GM12878 (cell line): Measurements from ENCODE around the gene NMUR1. TPM values are rescaled to one million over a fixed set of nuclear protein-coding genes. Genes with fewer than 3 reads are reported as not detected.

Experiments
- ATAC-seq: fragments of 200-7000 bp; cut with Tn5 transposase; 3 replicates; pipeline ENCODE4 v1.9.1; 2020; ENCODE audit warnings: mild to moderate bottlenecking, moderate library complexity
- BruUV-seq: library from RNA; stranded (reverse); fragments of 400-500 nt; replicated peaks from 2 replicates; lab custom pipeline; 2021; lab: Mats Ljungman, UMichigan
- CTCF ChIA-PET: fragments of 300-600 bp; sonication (Branson Sonifier 250); formaldehyde crosslinking; extraction: SDS; loops from one replicate; lab custom pipeline; 2021; ENCODE audit warnings: inconsistent platforms; lab: Yijun Ruan, JAX
- POLR2A ChIA-PET: fragments of 350-600 bp; formaldehyde crosslinking; extraction: SDS; loops from one replicate; lab custom pipeline; 2021; ENCODE audit warnings: inconsistent platforms; lab: Charles Lee
- RAD21 ChIA-PET: fragments of 300-600 bp; sonication (Branson Sonifier 250); formaldehyde crosslinking; loops from one replicate; lab custom pipeline; 2023; ENCODE audit warnings: antibody characterized with exemption; ENCODE audit not compliant: unreplicated experiment; lab: Charles Lee
- SMC1A ChIA-PET: fragments of 300-600 bp; sonication (Branson Sonifier 250); formaldehyde crosslinking; loops from one replicate; lab custom pipeline; 2023; ENCODE audit not compliant: unreplicated experiment, uncharacterized antibody; lab: Charles Lee
- DNase-seq: peaks from one replicate; pipeline ENCODE4 v3.0.0-alpha.2; 2011; ENCODE audit warnings: low read depth, low spot score
- FAIRE-seq: peaks from 3 replicates; lab custom pipeline; 2011; peaks lifted over from hg19 to GRCh38; lab: Jason Lieb, UNC
- H2AFZ ChIP-seq: 2 replicates; pipeline ENCODE4 v1.6.0; 2011; ENCODE audit warnings: low read depth, low read length, control low read depth; ENCODE audit not compliant: control insufficient read depth
- H3K27ac ChIP-seq: 2 replicates; pipeline ENCODE4 v1.5.1; 2011; ENCODE audit warnings: control low read depth; ENCODE audit not compliant: control insufficient read depth, insufficient read depth
- H3K27me3 ChIP-seq, 2 experiments: replicated peaks in 1 of 2; 2 replicates each; pipeline versions ENCODE4 v1.6.0 to v1.6.1; 2011; ENCODE audit warnings: low read length in 1 of 2; ENCODE audit not compliant: control insufficient read depth in 2 of 2, insufficient read depth in 2 of 2
- H3K36me3 ChIP-seq, 2 experiments: 2 replicates each; pipeline ENCODE4 v1.5.1; 2011; ENCODE audit warnings: low read length in 1 of 2; ENCODE audit not compliant: control insufficient read depth in 2 of 2, insufficient read depth in 2 of 2
- H3K4me1 ChIP-seq: 2 replicates; pipeline ENCODE4 v1.6.1; 2011; ENCODE audit warnings: mild to moderate bottlenecking, low read length, moderate library complexity, mixed read lengths; ENCODE audit not compliant: control insufficient read depth, insufficient read depth
- H3K4me2 ChIP-seq: 2 replicates; pipeline ENCODE4 v1.6.0; 2011; ENCODE audit warnings: control low read depth; ENCODE audit not compliant: control insufficient read depth, insufficient read depth
- H3K4me3 ChIP-seq: fragments of 200-600 bp; sonication (generic); 2 replicates; pipeline ENCODE4 v1.5.1; 2016
- H3K79me2 ChIP-seq: 2 replicates; pipeline ENCODE4 v1.6.0; 2011; ENCODE audit warnings: low read length; ENCODE audit not compliant: control insufficient read depth, insufficient read depth
- H3K9ac ChIP-seq: 2 replicates; pipeline ENCODE4 v1.8.0; 2011; ENCODE audit warnings: low read length, control low read depth, mixed read lengths; ENCODE audit not compliant: control insufficient read depth, insufficient read depth
- H3K9me3 ChIP-seq: replicated peaks from 3 replicates; pipeline ENCODE4 v1.5.1; 2011; ENCODE audit warnings: mild to moderate bottlenecking, low read length; ENCODE audit not compliant: control insufficient read depth, insufficient read depth
- H4K20me1 ChIP-seq: 2 replicates; pipeline ENCODE4 v1.6.0; 2011; ENCODE audit not compliant: control insufficient read depth, insufficient read depth
- ASH2L ChIP-seq: fragments of 300-600, 200-600 bp; sonication (generic); IDR thresholded peaks from 2 replicates; pipeline ENCODE4 v1.6.1; 2017; ENCODE audit warnings: low read depth, mild to moderate bottlenecking, borderline replicate concordance
- CEBPB ChIP-seq, 2 experiments: fragments of 150-350 bp in 1 of 2; IDR thresholded peaks; 2 replicates each; pipeline ENCODE4 v1.6.1; 2012 to 2014; ENCODE audit warnings: low read depth in 2 of 2, low read length in 2 of 2, borderline replicate concordance in 1 of 2, inconsistent platforms in 1 of 2
- IKZF2 ChIP-seq, 2 experiments: fragments of 450-650 bp; IDR thresholded peaks; 2 replicates each; pipeline ENCODE4 v1.6.1; 2017; ENCODE audit warnings: mild to moderate bottlenecking in 2 of 2, moderate library complexity in 2 of 2
- MYB ChIP-seq: fragments of 150-350 bp; IDR thresholded peaks from 2 replicates; pipeline ENCODE4 v1.6.1; 2014; ENCODE audit warnings: mild to moderate bottlenecking, low read depth, low read length, borderline replicate concordance
- NFYA ChIP-seq: IDR thresholded peaks from 2 replicates; pipeline ENCODE4 v1.6.1; 2011; ENCODE audit warnings: low read depth, mild to moderate bottlenecking, low read length, improper control_type of control experiment, borderline replicate concordance
- POLR2AphosphoS5 ChIP-seq: IDR thresholded peaks from 2 replicates; pipeline ENCODE4 v1.6.1; 2011; ENCODE audit warnings: mild to moderate bottlenecking, low read length, inconsistent platforms
- POU2F2 ChIP-seq: IDR thresholded peaks from 3 replicates; pipeline ENCODE4 v1.6.1; 2011; ENCODE audit warnings: low read depth, mild to moderate bottlenecking, low read length, borderline replicate concordance
- SREBF1 ChIP-seq: IDR thresholded peaks from 2 replicates; pipeline ENCODE4 v1.6.1; 2012; ENCODE audit warnings: mild to moderate bottlenecking, low read length
- ZNF24 ChIP-seq: fragments of 450-650 bp; IDR thresholded peaks from 2 replicates; pipeline ENCODE4 v1.6.1; 2017; ENCODE audit warnings: antibody characterized with exemption, mild to moderate bottlenecking
- WGBS: methylation state at CpG from one replicate; pipeline ENCODE4 v1.1.6; 2016; ENCODE audit warnings: low lambda C conversion rate; ENCODE audit not compliant: insufficient replicate concordance, insufficient coverage; ENCODE audit errors: missing lambda C conversion rate; 5-methylcytosine and 5-hydroxymethylcytosine counted together
- in situ Hi-C: fragments of 300-500 bp; cut with MboI; formaldehyde crosslinking; loops from 9 replicates; pipeline ENCODE4 v1.14.3; 2018; ENCODE audit warnings: mixed read lengths
- intact Hi-C: fragments of 100-400 bp; cut with micrococcal nuclease; formaldehyde crosslinking; loops from one replicate; pipeline ENCODE4 v1.14.2; 2022; ENCODE audit not compliant: unreplicated experiment
- polyA plus RNA-seq, 11 experiments: library from polyadenylated mRNA; depleted of rRNA in 4 of 11; unstranded in 6 of 11; stranded (reverse) in 5 of 11; fragments of >200 nt; fragmentation: Nextera tagmentation in 4 of 11; fragmentation: Illumina TruSeq in 1 of 11; extraction: Ambion mirVana in 4 of 11; extraction: Trizol in 1 of 11; gene quantifications; 1 replicate in 1 of 11; 2 replicates in 10 of 11; pipeline versions ENCODE4 v1.2.1 to v1.2.3, GENCODE V29; 2011 to 2016; ENCODE audit warnings: inconsistent platforms in 2 of 11, missing spikeins in 2 of 11, low read depth in 1 of 11
- total RNA-seq, 4 experiments: library from RNA; depleted of rRNA in 3 of 4; stranded (reverse); fragments of >200 nt in 3 of 4; fragmentation: Illumina TruSeq in 1 of 4; extraction: Trizol in 1 of 4; gene quantifications; 2 replicates each; pipeline versions ENCODE4 v1.2.1 to v1.2.3, GENCODE V29; 2013 to 2021
- TF ChIP-seq, protein P1 (sequence below): fragments of 450-650 bp; IDR thresholded peaks from 2 replicates; pipeline ENCODE4 v1.6.1; 2017; ENCODE audit warnings: antibody characterized with exemption, mild to moderate bottlenecking, moderate library complexity
- TF ChIP-seq, protein P2 (sequence below): IDR thresholded peaks from 2 replicates; pipeline ENCODE4 v1.6.1; 2012; ENCODE audit warnings: improper control_type of control experiment, low read depth, low read length; ENCODE audit not compliant: insufficient replicate concordance
- TF ChIP-seq, protein P3 (sequence below): IDR thresholded peaks from 2 replicates; pipeline ENCODE4 v1.6.1; 2012; ENCODE audit warnings: low read depth, low read length, improper control_type of control experiment

The NMUR1 gene
- total and polyA plus RNA-seq, 10 of the 15 experiments (the other 5 are each of a cell fraction or from before 2014, with no cell fraction given) = under 0.01 to 0.08 (median 0.02) TPM; not detected in 5

DNA sequence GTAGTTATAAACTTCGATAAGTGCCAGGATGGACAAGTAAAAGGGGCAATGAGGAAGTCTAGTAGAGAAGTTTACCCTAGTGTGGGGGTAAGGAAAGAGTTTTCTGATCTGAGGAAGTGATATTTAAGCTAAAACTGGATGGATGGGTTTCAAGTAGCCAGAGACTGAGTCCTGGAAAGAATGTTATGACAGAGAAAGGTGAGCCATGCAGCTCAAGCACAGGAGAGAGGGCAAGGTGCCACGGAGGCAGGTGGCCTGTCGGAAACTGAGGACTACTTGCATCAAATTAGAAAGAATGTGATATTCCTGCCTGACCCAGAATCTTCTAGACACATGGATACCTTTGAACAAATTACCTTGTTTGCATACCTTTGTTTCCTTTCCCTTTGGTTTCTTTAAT is 26.5 kb downstream of the NMUR1 start:
- Histone ChIP-seq H3K4me2 (no peak overlapping the region), H3K9ac (no peak overlapping the region), H3K9me3 (no peaks in the 10 kb centered on the region), H3K4me1 (no peaks in the 10 kb centered on the region), H3K79me2 (no peaks in the 10 kb centered on the region), H4K20me1 (no peaks in the 10 kb centered on the region), H3K36me3 (no peaks in the 10 kb centered on the region; a peak in 1 of 4 replicates), H3K27ac (no peak overlapping the region), H3K4me3 (no peak overlapping the region), H3K27me3 (no peaks in the 10 kb centered on the region), H2AFZ (no peak overlapping the region)
- FAIRE-seq (no peak), ATAC-seq (no peak), DNase-seq (no peak)
- TF ChIP-seq, protein P1, sequence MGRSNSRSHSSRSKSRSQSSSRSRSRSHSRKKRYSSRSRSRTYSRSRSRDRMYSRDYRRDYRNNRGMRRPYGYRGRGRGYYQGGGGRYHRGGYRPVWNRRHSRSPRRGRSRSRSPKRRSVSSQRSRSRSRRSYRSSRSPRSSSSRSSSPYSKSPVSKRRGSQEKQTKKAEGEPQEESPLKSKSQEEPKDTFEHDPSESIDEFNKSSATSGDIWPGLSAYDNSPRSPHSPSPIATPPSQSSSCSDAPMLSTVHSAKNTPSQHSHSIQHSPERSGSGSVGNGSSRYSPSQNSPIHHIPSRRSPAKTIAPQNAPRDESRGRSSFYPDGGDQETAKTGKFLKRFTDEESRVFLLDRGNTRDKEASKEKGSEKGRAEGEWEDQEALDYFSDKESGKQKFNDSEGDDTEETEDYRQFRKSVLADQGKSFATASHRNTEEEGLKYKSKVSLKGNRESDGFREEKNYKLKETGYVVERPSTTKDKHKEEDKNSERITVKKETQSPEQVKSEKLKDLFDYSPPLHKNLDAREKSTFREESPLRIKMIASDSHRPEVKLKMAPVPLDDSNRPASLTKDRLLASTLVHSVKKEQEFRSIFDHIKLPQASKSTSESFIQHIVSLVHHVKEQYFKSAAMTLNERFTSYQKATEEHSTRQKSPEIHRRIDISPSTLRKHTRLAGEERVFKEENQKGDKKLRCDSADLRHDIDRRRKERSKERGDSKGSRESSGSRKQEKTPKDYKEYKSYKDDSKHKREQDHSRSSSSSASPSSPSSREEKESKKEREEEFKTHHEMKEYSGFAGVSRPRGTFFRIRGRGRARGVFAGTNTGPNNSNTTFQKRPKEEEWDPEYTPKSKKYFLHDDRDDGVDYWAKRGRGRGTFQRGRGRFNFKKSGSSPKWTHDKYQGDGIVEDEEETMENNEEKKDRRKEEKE = no peak
- no peak for TF ChIP-seq ASH2L
- no peak for TF ChIP-seq IKZF2 (IDR thresholded peaks at IDR 0.05)
- no peak for TF ChIP-seq POLR2AphosphoS5
- TF ChIP-seq MYB = no peak
- no peak for TF ChIP-seq POU2F2
- TF ChIP-seq, protein P2, sequence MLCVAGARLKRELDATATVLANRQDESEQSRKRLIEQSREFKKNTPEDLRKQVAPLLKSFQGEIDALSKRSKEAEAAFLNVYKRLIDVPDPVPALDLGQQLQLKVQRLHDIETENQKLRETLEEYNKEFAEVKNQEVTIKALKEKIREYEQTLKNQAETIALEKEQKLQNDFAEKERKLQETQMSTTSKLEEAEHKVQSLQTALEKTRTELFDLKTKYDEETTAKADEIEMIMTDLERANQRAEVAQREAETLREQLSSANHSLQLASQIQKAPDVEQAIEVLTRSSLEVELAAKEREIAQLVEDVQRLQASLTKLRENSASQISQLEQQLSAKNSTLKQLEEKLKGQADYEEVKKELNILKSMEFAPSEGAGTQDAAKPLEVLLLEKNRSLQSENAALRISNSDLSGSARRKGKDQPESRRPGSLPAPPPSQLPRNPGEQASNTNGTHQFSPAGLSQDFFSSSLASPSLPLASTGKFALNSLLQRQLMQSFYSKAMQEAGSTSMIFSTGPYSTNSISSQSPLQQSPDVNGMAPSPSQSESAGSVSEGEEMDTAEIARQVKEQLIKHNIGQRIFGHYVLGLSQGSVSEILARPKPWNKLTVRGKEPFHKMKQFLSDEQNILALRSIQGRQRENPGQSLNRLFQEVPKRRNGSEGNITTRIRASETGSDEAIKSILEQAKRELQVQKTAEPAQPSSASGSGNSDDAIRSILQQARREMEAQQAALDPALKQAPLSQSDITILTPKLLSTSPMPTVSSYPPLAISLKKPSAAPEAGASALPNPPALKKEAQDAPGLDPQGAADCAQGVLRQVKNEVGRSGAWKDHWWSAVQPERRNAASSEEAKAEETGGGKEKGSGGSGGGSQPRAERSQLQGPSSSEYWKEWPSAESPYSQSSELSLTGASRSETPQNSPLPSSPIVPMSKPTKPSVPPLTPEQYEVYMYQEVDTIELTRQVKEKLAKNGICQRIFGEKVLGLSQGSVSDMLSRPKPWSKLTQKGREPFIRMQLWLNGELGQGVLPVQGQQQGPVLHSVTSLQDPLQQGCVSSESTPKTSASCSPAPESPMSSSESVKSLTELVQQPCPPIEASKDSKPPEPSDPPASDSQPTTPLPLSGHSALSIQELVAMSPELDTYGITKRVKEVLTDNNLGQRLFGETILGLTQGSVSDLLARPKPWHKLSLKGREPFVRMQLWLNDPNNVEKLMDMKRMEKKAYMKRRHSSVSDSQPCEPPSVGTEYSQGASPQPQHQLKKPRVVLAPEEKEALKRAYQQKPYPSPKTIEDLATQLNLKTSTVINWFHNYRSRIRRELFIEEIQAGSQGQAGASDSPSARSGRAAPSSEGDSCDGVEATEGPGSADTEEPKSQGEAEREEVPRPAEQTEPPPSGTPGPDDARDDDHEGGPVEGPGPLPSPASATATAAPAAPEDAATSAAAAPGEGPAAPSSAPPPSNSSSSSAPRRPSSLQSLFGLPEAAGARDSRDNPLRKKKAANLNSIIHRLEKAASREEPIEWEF = no peak
- no peak for TF ChIP-seq CEBPB (IDR thresholded peaks at IDR 0.05; ENCODE audit: borderline replicate concordance in 1 of 2, low read depth in 2 of 2, low read length in 2 of 2)
- no peak for TF ChIP-seq NFYA
- no peak for TF ChIP-seq SREBF1
- TF ChIP-seq ZNF24 = no peak
- TF ChIP-seq, protein P3, sequence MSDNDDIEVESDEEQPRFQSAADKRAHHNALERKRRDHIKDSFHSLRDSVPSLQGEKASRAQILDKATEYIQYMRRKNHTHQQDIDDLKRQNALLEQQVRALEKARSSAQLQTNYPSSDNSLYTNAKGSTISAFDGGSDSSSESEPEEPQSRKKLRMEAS = no peak
- ChIA-PET RAD21 (no interaction called here), POLR2A (interaction anchor here (0.6 to 1.9 kb wide), 2 partner anchors 8 to 40 kb away, joined by 3 to 5 read pairs; partner anchors contain the start of gene NCL), SMC1A (no interaction called here), CTCF (no interaction called here)
- 68% methylated on average over 3 of the region's 3 CpGs for WGBS
- BruUV-seq = no TSS peak
- intact Hi-C loops (no loop called here), in situ Hi-C loops (no loop called here)
